Astrocyte of the cerebellum (primary cell): ENCODE data around the gene NXPH4.

Source experiments
- DNase-seq: peaks from one replicate; pipeline ENCODE4 v3.0.0-alpha.2; 2011; ENCODE audit warnings: low read depth
- H3K4me3 ChIP-seq: 2 replicates; pipeline ENCODE4 v1.5.1; 2011; ENCODE audit warnings: mild to moderate bottlenecking, low read depth, low read length, moderate library complexity
- CTCF ChIP-seq: IDR thresholded peaks from 2 replicates; pipeline ENCODE4 v1.5.1; 2012; ENCODE audit warnings: low read length, low read depth, moderate library complexity, mild to moderate bottlenecking; ENCODE audit errors: missing control alignments
- in situ Hi-C: cut with HindIII; loops from 2 replicates; pipeline ENCODE4 v1.10.0; 2017; ENCODE audit warnings: low sequenced_read_pairs

The NXPH4 gene

GRCh38 chr12:57224278-57224972, 7.8 kb downstream of the NXPH4 start:
- TF ChIP-seq CTCF: no peak
- DNase-seq: no peak
- no peak overlapping the region for H3K4me3 ChIP-seq
- in situ Hi-C loops: no loop called here

- no peak for DNase-seq
- no peak overlapping the region for H3K4me3 ChIP-seq
- in situ Hi-C loops: no loop called here
- TF ChIP-seq CTCF: peak; percentile 60
Measured at GRCh38 chr12:57224973-57225679, 8.5 kb downstream of the NXPH4 start.

- DNase-seq: no peak
- in situ Hi-C loops: no loop called here
- no peak for TF ChIP-seq CTCF
- H3K4me3 ChIP-seq: no peak overlapping the region
Measured at GRCh38 chr12:57225680-57226210, 9.2 kb downstream of the NXPH4 start.

- DNase-seq: no peak
- in situ Hi-C loops: no loop called here
- H3K4me3 ChIP-seq: no peak overlapping the region
- TF ChIP-seq CTCF: no peak
Measured at GRCh38 chr12:57226588-57227314, 10.2 kb downstream of the NXPH4 start.

- H3K4me3 ChIP-seq: no peak overlapping the region
Measured at GRCh38 chr12:57227315-57228115, 10.9 kb downstream of the NXPH4 start.

More at GRCh38 chr12:57227315-57228115, 10.9 kb downstream of the NXPH4 start:
- in situ Hi-C loops: no loop called here
- no peak for DNase-seq
- no peak for TF ChIP-seq CTCF
